Skeletal muscle cell (primary cell): ENCODE data around the gene BPHL.
"Not testable (repeated sequence)": the region's sequence is repeated elsewhere in the genome, so short reads cannot be mapped to it uniquely, and the experiment has no call there.

ENCODE experiments used
- DNase-seq: peaks from one replicate; pipeline ENCODE4 v3.0.0-alpha.2; 2010; ENCODE audit warnings: low read depth
- H3K4me3 ChIP-seq: 2 replicates; pipeline ENCODE4 v1.5.1; 2011; ENCODE audit warnings: low read depth, mild to moderate bottlenecking, control low read depth, low read length, moderate library complexity

The BPHL gene

GRCh38 chr6:3147914-3148757 is 29.6 kb downstream of the BPHL start:
- no peak overlapping the region for H3K4me3 ChIP-seq
- DNase-seq, result no peak

GRCh38 chr6:3151691-3152090 is 33.2 kb downstream of the BPHL start:
- DNase-seq, result no peak
- H3K4me3 ChIP-seq, result no peak overlapping the region

- DNase-seq, result no peak
- no peak overlapping the region for H3K4me3 ChIP-seq
Measured at GRCh38 chr6:3152689-3153088, 34.2 kb downstream of the BPHL start.

GRCh38 chr6:3155416-3155815 is 36.9 kb downstream of the BPHL start:
- not testable (repeated sequence) for H3K4me3 ChIP-seq, DNase-seq

- DNase-seq, result not testable (repeated sequence)
Measured at GRCh38 chr6:3156184-3157130, 37.9 kb downstream of the BPHL start.

GRCh38 chr6:3157131-3157933 is 38.8 kb downstream of the BPHL start, which contains the start of gene TUBB2A:
TUBB2A (minus strand) TSS chr6:3157544; CDS start chr6:3157463, 81 bp downstream.
- H3K4me3 ChIP-seq, result peak within 1 kb of the TSS; percentile 78
- DNase-seq, result no peak

More at GRCh38 chr6:3156184-3157130, 37.9 kb downstream of the BPHL start:
- peak overlapping the region; percentile 78 for H3K4me3 ChIP-seq

GRCh38 chr6:3159805-3160781 is 41.6 kb downstream of the BPHL start:
- H3K4me3 ChIP-seq, result no peak overlapping the region
- DNase-seq, result no peak

- no peak for DNase-seq
- peak overlapping the region; percentile 73 for H3K4me3 ChIP-seq
Measured at GRCh38 chr6:3162067-3162497, 43.6 kb downstream of the BPHL start.

- peak overlapping the region; percentile 73 for H3K4me3 ChIP-seq
- no peak for DNase-seq
Measured at GRCh38 chr6:3162565-3163247, 44.2 kb downstream of the BPHL start.

- DNase-seq, result no peak
- peak overlapping the region; percentile 73 for H3K4me3 ChIP-seq
Measured at GRCh38 chr6:3163248-3163594, 44.7 kb downstream of the BPHL start.

GRCh38 chr6:3164388-3164787 is 45.9 kb downstream of the BPHL start:
- no peak for DNase-seq
- no peak overlapping the region for H3K4me3 ChIP-seq

- no peak for DNase-seq
- no peak overlapping the region for H3K4me3 ChIP-seq
Measured at GRCh38 chr6:3165631-3166534, 47.4 kb downstream of the BPHL start.

GRCh38 chr6:3166535-3167225 is 48.2 kb downstream of the BPHL start:
- DNase-seq, H3K4me3 ChIP-seq: not testable (repeated sequence)

GRCh38 chr6:3168046-3168445 is 49.5 kb downstream of the BPHL start:
- H3K4me3 ChIP-seq, DNase-seq: not testable (repeated sequence)

- not testable (repeated sequence) for H3K4me3 ChIP-seq, DNase-seq
Measured at GRCh38 chr6:3170676-3171075, 52.2 kb downstream of the BPHL start.
